HT1080 (cell line): Measurements from ENCODE around the gene SIGLEC11. TPM values are rescaled to one million over a fixed set of nuclear protein-coding genes. Genes with fewer than 3 reads are reported as not detected.
"Not testable (repeated sequence)": the region's sequence is repeated elsewhere in the genome, so short reads cannot be mapped to it uniquely, and the experiment has no call there.

ENCODE experiments used
- DNase-seq: peaks from one replicate; pipeline ENCODE4 v3.0.0-alpha.2; 2015; ENCODE audit warnings: low read depth
- total RNA-seq: library from RNA; depleted of rRNA; stranded (reverse); fragments of >200 nt; shearing (Covaris generic); gene quantifications from 2 replicates; pipeline ENCODE4 v1.2.3, GENCODE V29; 2014

The SIGLEC11 gene
- total RNA-seq, 1 experiment from 2014 or later, result not detected

- no peak for DNase-seq
These were observed 8.5 kb downstream of the SIGLEC11 start for GRCh38 chr19:49952479-49952836.

DNA sequence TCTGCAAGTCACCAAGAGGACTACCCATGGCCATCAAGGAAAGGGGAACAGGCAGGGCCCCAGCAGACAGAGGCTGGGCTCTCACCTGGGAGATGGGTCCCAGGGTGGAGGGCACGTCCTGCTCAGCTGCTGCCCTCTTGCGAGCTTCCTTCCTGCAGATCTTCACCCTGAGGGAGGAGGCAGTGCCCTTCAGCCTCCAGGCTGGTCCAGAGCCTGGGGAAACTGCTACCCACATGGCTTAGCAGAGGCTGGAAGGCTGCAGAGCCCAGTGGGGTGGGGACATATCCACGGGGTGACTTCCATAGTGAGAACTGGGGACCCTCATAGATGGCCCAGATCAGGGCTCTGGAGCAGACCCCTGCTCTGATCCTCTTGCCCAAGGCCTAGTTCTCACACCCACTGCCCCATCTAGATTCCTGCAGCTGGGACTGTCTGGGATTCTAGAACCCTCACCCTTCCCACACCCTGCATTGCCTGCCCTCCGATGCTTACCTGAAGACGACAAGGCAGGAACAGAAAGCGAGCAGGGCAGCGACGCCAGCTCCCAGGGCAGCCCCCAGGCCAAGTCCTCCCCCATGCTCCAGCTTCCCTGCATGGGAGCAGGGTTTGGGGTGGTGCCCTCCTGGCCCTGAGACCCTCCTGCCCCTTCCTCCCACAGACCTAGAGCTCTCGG is 9.0 kb downstream of the SIGLEC11 start:
- DNase-seq, result no peak

- DNase-seq, result no peak
These were observed 9.9 kb downstream of the SIGLEC11 start for GRCh38 chr19:49950956-49951526.

- no peak for DNase-seq
These were observed 10.4 kb downstream of the SIGLEC11 start for GRCh38 chr19:49950590-49950948.

DNA sequence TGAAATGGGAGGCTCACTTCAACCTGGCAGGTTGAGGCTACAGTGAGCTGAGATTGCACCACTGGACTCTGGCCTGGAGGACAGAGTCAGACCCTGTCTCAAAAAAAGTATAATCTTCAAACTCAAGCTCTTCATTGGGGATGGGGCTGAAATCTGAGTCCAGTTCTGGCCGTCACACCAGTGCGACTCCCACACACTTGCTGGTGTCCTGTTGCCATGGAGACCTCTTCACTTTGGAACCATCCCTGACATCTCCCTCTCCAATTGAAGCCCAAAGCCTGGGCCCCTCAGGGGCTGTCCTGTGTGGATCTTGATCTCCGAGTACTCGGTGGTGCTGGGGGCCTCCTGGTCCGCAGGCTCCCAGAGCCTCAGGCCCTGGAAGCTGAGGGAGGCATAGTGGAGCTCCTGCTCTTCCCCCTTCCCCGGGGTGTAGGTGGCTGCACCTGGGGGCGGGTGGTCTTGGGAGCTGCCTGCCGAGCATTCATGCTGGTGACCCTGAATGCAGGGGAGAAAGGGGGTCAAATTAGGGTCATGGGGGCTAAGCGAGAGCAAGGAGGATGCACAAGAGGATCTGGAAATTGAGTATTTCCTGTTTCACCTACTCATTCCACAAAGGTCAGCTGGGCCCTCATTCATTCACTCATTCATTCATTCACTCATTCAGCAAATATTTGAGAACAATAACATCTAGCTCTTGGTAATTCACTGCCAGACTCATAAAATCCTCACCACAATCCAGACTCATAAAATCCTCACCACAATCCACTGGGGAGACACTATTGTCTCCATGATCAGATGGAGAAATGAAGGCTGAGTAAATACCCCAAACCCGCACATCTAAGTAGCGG is 11.0 kb downstream of the SIGLEC11 start:
- DNase-seq, result no peak

- DNase-seq, result no peak
These were observed 14.6 kb downstream of the SIGLEC11 start for GRCh38 chr19:49946415-49946814.

DNA sequence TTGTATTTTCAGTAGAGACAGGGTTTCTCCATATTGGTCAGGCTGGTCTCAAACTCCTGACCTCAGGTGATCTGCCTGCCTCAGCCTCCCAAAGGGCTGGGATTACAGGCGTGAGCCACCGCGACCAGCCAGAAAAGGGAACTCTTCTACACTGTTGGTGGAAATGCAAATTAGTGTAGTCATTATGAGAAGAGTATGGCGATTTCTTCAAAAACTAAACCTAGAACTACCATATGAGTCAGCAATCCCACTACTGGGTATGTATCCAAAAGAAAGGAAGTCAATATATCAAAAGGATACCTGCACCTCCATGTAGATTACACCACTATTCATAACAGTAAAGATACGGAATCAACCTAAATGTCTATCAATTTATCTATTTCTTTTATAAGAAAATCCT is 16.4 kb downstream of the SIGLEC11 start:
- DNase-seq, result not testable (repeated sequence)

DNA sequence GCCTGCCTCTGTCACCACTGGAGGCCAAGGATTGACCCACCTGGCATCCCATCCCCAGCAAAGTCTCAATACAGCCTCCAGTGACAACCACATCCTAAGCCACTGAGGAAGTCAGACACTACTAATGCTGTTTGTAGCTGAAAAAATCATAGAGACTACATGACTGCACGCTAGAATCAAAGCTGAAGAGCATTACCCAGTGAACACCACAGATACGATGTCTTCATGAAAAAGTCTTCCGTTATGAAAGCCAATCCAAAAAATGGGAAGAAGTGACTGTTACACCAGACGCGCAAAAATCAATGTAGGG is 20.5 kb downstream of the SIGLEC11 start:
- no peak for DNase-seq

GRCh38 chr19:49939721-49940481 is 21.1 kb downstream of the SIGLEC11 start:
- no peak for DNase-seq

DNA sequence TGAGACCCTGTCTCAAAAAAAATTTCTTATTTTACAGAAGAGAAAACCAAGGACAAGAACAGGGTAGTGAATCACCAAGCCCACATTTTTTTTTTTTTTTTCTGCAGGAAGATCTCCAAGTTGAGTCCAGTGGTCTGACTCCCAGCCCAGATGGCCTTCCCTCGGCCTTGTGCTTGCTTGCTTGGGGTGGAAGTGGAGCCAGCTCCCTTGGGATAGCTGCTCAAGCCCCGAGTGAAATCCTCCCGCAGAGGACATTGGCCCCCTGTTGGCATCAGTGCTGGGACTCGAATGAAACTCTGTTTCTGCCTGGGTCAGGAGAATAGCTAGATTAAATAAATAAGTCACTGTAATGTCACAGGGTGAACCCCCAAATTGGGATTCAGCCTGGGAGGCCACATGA is 22.3 kb downstream of the SIGLEC11 start:
- no peak for DNase-seq

- DNase-seq, result peak; percentile 60
These were observed 23.1 kb downstream of the SIGLEC11 start for GRCh38 chr19:49937750-49938381.

DNA sequence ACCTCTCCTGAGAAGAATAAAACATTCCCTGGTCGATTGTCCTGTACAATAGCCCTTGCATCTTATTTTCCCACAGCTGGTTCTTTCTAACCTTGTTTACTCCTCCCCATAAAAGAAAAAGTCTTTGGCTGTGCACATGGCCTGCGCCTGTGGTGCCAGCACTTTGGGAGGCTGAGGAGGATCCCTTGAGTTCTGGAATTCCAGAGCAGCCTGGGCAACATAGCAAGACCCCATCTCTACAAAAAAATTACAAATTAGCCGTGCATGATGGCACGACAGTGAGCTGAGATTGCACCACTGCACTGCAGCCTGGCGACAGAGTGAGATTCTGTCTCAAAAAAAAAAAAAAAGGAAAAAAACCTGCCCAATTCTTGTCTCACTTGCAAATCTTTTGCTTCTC is 24.4 kb downstream of the SIGLEC11 start:
- DNase-seq, result no peak

DNA sequence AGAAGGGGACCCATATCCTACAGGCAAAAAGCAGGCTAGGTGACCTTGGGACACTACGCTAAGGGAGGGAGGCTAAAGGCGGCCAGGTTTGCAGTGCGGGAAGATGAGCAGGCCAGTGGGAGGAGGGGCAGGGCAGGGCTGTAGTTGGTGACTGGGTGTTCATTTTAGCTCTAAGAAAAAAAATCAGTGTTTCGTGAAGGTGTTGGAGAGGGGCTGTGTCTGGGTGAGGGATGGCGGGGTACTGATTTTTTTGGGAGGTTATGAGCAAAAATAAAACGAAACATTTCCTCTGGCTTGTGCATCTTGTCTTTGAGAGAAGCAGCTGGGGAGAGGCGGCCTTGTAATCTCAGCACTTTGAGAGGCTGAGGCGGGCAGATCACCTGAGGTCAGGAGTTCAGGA is 27.3 kb downstream of the SIGLEC11 start:
- DNase-seq, result no peak

- no peak for DNase-seq
These were observed 28.2 kb downstream of the SIGLEC11 start for GRCh38 chr19:49932731-49933131.

DNA sequence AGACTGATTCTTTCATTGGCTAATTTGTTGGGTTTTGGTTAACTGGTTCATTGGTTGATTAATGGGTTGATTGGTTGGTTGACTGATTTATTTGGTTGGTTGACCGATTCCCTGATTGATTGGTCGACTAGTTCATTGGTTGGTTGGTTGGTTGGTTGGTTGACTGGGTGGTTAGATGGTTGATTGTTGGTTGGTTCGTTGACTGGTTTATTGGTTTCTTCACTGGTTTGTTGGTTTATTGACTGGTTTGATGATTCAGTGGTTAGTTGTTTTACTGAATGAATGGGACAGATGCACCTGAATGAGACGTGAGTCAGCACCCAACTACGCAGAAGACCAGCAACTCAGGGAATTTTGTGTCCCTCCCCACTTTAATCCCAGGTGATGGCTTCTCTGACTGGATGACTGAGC is 28.9 kb downstream of the SIGLEC11 start:
- no peak for DNase-seq

DNA sequence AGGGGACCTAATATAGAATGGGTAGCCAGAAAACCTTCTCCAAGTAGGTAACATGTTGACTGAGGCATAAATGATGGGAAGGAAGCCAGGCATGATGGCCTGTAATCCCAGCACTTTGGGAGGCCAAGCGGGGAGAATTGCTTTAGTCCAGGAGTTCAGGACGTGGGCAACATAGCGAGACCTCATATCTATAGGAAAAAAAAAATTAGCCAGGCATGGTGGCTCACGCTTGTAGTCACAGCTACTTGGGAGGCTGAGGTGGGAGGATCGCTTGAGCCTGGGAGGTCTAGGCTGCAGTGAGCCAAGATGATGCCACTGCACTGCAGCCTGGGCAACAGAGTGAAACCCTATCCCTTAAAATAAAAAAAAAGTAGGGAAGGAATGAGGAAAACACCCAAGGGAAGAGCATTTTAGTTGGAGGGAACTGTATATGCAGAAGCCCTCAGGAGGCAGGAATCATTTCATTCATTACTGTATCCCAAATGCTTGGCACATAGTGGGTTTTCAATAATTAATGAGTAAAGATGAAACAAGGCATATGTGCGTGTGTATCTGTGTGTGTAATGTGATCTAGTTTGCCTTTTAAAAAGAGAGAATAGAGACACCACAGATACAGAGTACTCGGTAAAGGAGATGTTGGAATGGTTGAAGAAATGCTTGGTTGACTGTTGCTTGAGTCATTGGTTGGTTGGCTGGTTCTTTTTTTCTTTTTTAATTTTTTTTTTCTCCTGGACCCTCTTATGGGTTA is 29.5 kb downstream of the SIGLEC11 start:
- DNase-seq, result no peak

DNA sequence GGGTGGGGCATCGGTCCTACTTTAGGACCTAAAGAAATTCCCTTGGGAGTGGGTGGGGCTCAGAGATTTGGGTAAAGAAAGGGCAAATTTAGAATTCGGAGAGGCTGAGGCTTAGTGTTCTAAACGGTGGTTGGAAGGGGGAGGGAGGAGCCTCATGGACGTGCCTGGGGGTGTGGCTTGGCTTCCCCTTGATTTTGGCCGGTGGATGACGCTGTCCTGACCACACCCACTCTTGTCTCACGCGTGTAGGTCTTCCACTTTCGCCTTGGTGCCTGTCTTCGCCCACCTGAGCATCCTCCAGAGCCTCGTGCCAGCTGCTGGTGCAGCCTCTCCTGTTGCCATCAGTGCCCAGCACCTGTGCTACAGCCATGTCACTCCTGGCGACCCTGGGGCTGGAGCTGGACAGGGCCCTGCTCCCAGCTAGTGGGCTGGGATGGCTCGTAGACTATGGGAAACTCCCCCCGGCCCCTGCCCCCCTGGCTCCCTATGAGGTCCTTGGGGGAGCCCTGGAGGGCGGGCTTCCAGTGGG is 30.4 kb downstream of the SIGLEC11 start:
- DNase-seq, result no peak

- DNase-seq, result peak; percentile 91
These were observed 31.1 kb downstream of the SIGLEC11 start for GRCh38 chr19:49929611-49930482.

- peak; percentile 80 for DNase-seq
These were observed 31.8 kb downstream of the SIGLEC11 start, which contains the start of the genes ATF5 and NUP62 for GRCh38 chr19:49929121-49929610. ATF5 (plus strand) TSS chr19:49929205; CDS start chr19:49930851, 1,646 bp downstream. NUP62 (minus strand) TSS chr19:49929504; CDS start chr19:49909807, 19,697 bp downstream.
